ENCODE results near the gene SKOR2.

GRCh38 chr18:47160256-47160655, 91.2 kb downstream of the SKOR2 start:
- TF ChIP-seq, protein P1, sequence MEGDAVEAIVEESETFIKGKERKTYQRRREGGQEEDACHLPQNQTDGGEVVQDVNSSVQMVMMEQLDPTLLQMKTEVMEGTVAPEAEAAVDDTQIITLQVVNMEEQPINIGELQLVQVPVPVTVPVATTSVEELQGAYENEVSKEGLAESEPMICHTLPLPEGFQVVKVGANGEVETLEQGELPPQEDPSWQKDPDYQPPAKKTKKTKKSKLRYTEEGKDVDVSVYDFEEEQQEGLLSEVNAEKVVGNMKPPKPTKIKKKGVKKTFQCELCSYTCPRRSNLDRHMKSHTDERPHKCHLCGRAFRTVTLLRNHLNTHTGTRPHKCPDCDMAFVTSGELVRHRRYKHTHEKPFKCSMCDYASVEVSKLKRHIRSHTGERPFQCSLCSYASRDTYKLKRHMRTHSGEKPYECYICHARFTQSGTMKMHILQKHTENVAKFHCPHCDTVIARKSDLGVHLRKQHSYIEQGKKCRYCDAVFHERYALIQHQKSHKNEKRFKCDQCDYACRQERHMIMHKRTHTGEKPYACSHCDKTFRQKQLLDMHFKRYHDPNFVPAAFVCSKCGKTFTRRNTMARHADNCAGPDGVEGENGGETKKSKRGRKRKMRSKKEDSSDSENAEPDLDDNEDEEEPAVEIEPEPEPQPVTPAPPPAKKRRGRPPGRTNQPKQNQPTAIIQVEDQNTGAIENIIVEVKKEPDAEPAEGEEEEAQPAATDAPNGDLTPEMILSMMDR (IDR thresholded peaks at IDR 0.05) = no peak
- TF ChIP-seq POLR2A (IDR thresholded peaks at IDR 0.05) = no peak

Measured in right lobe of liver (tissue), 4 donors.